ENCODE results near the gene RNU6-9. TPM values are rescaled to one million over a fixed set of nuclear protein-coding genes. Genes with fewer than 3 reads are reported as not detected.

The RNU6-9 gene
- total and polyA plus RNA-seq, 4 donors = not detected

DNA sequence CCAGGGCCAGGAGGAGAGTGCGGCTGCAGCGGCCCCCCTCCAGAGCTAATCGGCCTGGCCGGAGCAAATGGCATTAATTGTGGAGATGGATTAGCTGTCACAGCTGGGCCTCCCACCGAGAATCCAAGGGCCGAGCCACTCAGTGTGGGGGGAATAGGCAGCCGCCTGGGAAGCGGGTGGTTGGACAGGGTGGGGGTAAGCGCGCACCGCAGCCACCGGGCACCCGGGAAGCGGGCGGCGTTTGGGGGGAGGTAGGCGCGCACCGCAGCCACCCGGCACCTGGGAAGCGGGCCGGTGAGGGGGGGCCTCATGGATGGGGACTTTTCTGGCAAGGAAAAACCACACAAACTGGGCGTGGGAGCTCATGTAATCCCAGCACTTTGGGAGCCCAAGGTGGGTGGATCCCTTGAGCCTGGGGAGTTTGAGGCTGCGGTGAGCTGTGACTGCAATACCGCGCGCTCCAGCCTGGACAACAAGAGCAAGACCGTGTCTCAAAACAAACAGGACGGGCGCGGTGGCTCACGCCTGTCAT, 10.0 kb downstream of the RNU6-9 start:
- 17% methylated on average over 31 of the region's 32 CpGs for WGBS (ENCODE audit: insufficient coverage)
- H3K27ac ChIP-seq (ENCODE audit: low read depth, low read length) = no peak overlapping the region
- no peaks in the 10 kb centered on the region for H3K27me3 ChIP-seq (ENCODE audit: control insufficient read depth, insufficient read depth, low read length)
- H3K9me3 ChIP-seq (ENCODE audit: control insufficient read depth, insufficient read depth, low read length) = no peaks in the 10 kb centered on the region
- no peak overlapping the region for H3K4me3 ChIP-seq (ENCODE audit: low read depth, low read length)
- H3K36me3 ChIP-seq (ENCODE audit: control insufficient read depth, insufficient read depth, low read length) = peaks cover 51% of the 10 kb centered on the region
- peaks cover 16% of the 10 kb centered on the region for H3K4me1 ChIP-seq (ENCODE audit: control insufficient read depth, insufficient read depth, low read length)
- DNase-seq (ENCODE audit: low read depth in 4 of 6, low spot score in 6 of 6) = peak in 1 of 6 donors; percentile 50

DNA sequence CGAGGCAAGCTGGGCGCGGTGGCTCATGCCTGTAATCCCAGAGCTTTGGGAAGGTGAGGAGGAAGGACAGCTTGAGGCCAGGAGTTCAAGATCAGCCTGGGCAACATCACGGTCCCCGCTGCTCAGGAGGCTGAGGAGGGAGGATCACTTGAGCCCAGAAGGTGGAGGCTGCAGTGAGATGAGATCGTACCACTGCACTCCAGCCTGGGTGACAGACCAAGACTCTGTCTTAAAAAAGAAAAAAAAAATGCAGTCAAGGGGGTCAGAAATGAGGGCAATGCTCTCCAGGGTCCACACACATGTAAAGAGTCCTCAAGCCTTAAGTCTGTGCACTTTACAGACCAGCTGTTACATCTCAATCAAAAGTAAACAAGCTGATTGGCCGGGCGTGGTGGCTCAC, 11.3 kb downstream of the RNU6-9 start:
- Histone ChIP-seq H3K9me3 (ENCODE audit: control insufficient read depth, insufficient read depth, low read length) (no peaks in the 10 kb centered on the region), H3K27ac (ENCODE audit: low read depth, low read length) (no peak overlapping the region), H3K36me3 (ENCODE audit: control insufficient read depth, insufficient read depth, low read length) (peaks cover 47% of the 10 kb centered on the region), H3K4me1 (ENCODE audit: control insufficient read depth, insufficient read depth, low read length) (peaks cover 7% of the 10 kb centered on the region), H3K27me3 (ENCODE audit: control insufficient read depth, insufficient read depth, low read length) (no peaks in the 10 kb centered on the region), H3K4me3 (ENCODE audit: low read depth, low read length) (no peak overlapping the region)
- 96% methylated on average over 5 of the region's 8 CpGs for WGBS (ENCODE audit: insufficient coverage)
- DNase-seq (ENCODE audit: low read depth in 4 of 6, low spot score in 6 of 6) = no peak

DNA sequence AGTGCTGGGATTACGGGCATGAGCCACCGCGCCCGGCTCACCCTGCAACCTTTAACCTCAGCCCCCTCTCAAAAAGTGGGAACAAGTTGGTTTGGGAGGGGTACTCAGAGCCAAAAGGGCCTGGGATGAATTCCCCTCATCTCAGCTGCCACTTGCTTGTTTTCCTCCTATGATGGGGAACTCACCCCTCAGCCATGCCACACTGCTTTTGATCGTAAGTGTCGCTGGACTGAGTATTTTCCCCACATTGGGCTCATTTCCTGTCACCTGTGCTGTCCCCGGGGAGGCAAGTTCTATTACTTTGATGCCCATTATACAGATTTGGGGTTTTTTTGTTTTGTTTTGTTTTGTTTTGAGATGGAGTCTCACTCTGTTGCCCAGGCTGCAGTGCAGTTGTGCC, 13.2 kb downstream of the RNU6-9 start:
- Histone ChIP-seq H3K36me3 (ENCODE audit: control insufficient read depth, insufficient read depth, low read length) (peaks cover 33% of the 10 kb centered on the region), H3K27me3 (ENCODE audit: control insufficient read depth, insufficient read depth, low read length) (no peaks in the 10 kb centered on the region), H3K27ac (ENCODE audit: low read depth, low read length) (no peak overlapping the region), H3K4me3 (ENCODE audit: low read depth, low read length) (no peak overlapping the region), H3K9me3 (ENCODE audit: control insufficient read depth, insufficient read depth, low read length) (no peaks in the 10 kb centered on the region), H3K4me1 (ENCODE audit: control insufficient read depth, insufficient read depth, low read length) (peaks cover 7% of the 10 kb centered on the region)
- WGBS (ENCODE audit: insufficient coverage) = no CpG with 5 or more reads among the region's 7 CpGs
- no peak for DNase-seq (ENCODE audit: low read depth in 4 of 6, low spot score in 6 of 6)

DNA sequence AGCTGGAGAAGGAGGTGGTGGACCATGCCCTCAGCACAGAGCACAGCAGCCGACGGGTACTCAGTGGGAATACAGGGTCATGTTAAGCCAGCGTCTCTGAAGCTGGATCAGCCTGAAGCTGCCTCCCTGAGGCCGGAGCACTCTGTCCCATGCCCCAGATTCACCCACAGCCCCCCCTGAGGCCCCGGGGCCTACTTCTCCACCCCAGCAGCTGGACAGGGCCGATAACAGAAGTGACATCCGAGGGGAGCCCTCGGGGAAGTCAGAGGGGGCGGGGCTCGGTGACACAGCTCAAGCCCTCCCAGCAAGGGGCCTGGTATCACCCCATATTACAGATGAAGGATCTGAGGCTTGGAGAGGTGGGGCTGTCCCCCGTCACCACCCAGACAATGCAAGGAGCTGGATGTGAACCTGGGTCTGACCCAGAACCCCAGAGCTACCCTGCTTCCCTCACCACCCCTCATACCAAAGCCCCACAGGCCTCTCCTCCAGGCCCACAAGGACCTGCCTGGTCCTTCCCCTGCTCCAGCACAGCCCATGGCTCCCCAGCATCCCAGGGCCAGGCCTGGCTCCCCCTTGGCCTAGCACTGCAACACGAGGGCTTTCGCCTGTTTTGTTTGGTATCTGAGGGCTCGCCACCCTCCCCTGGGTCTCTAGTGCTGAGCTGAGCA, 14.0 kb downstream of the RNU6-9 start:
- WGBS (ENCODE audit: insufficient coverage) = 85% methylated on average over 12 of the region's 14 CpGs
- DNase-seq (ENCODE audit: low read depth in 4 of 6, low spot score in 6 of 6) = no peak
- peaks cover 9% of the 10 kb centered on the region for H3K4me1 ChIP-seq (ENCODE audit: control insufficient read depth, insufficient read depth, low read length)
- H3K27me3 ChIP-seq (ENCODE audit: control insufficient read depth, insufficient read depth, low read length) = no peaks in the 10 kb centered on the region
- H3K9me3 ChIP-seq (ENCODE audit: control insufficient read depth, insufficient read depth, low read length) = no peaks in the 10 kb centered on the region
- H3K36me3 ChIP-seq (ENCODE audit: control insufficient read depth, insufficient read depth, low read length) = peaks cover 28% of the 10 kb centered on the region
- no peak overlapping the region for H3K4me3 ChIP-seq (ENCODE audit: low read depth, low read length)
- H3K27ac ChIP-seq (ENCODE audit: low read depth, low read length) = no peak overlapping the region

DNA sequence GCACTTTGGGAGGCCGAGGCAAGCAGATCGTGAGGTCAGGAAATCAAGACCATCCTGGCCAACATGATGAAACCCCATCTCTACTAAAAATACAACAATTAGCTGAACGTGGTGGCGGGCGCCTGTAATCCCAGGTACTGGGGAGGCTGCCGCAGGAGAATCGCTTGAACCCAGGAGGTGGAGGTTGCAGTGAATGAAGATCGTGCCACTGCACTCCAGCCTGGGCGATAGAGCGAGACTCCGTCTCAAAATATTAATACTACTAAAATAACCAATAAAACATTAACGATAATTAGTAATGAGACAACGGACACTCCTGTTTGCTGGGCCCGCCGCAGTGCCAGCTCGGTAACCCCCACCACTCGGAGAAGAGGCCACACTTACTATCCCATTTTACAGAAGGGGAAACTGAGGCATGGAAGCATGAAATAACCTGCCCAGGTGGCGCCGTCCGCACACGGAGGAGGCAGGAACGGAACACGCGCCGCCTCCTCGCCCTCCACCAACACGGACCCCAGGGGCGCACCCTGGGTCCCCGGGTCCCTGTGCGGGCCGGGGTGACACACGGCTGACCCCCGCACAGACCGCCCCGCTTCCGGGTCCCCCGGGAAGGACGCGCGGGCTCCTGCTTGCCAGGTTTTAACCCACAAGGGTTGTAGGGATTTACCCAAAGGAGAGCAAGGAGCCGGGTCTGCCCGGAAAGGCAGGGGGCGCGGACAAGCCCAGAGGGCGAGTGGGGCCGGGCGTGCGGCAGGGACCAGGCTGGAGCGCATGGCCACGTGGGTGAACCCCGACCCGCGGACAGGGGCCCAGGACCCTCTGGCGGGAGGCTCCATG, 18.1 kb downstream of the RNU6-9 start:
- Histone ChIP-seq H3K36me3 (ENCODE audit: control insufficient read depth, insufficient read depth, low read length) (peaks cover 20% of the 10 kb centered on the region), H3K4me1 (ENCODE audit: control insufficient read depth, insufficient read depth, low read length) (peaks cover 12% of the 10 kb centered on the region), H3K27me3 (ENCODE audit: control insufficient read depth, insufficient read depth, low read length) (no peaks in the 10 kb centered on the region), H3K27ac (ENCODE audit: low read depth, low read length) (no peak overlapping the region), H3K9me3 (ENCODE audit: control insufficient read depth, insufficient read depth, low read length) (no peaks in the 10 kb centered on the region), H3K4me3 (ENCODE audit: low read depth, low read length) (no peak overlapping the region)
- 71% methylated on average over 31 of the region's 54 CpGs for WGBS (ENCODE audit: insufficient coverage)
- DNase-seq (ENCODE audit: low read depth in 4 of 6, low spot score in 6 of 6) = no peak

- Histone ChIP-seq H3K4me3 (ENCODE audit: low read depth, low read length) (peak overlapping the region; percentile 79), H3K27me3 (ENCODE audit: control insufficient read depth, insufficient read depth, low read length) (peaks cover 8% of the 10 kb centered on the region), H3K9me3 (ENCODE audit: control insufficient read depth, insufficient read depth, low read length) (no peaks in the 10 kb centered on the region), H3K27ac (ENCODE audit: low read depth, low read length) (no peak overlapping the region), H3K36me3 (ENCODE audit: control insufficient read depth, insufficient read depth, low read length) (peaks cover 16% of the 10 kb centered on the region), H3K4me1 (ENCODE audit: control insufficient read depth, insufficient read depth, low read length) (peaks cover 20% of the 10 kb centered on the region)
- DNase-seq (ENCODE audit: low read depth in 4 of 6, low spot score in 6 of 6) = peak in 1 of 6 donors; percentile 59
- WGBS (ENCODE audit: insufficient coverage) = 0% methylated on average over 33 of the region's 69 CpGs
These were observed 19.1 kb downstream of the RNU6-9 start for GRCh38 chr19:912181-913079.

- Histone ChIP-seq H3K27me3 (ENCODE audit: control insufficient read depth, insufficient read depth, low read length) (peaks cover 15% of the 10 kb centered on the region), H3K9me3 (ENCODE audit: control insufficient read depth, insufficient read depth, low read length) (no peaks in the 10 kb centered on the region), H3K27ac (ENCODE audit: low read depth, low read length) (peak within 1 kb of the TSS; percentile 54), H3K36me3 (ENCODE audit: control insufficient read depth, insufficient read depth, low read length) (peaks cover 14% of the 10 kb centered on the region), H3K4me3 (ENCODE audit: low read depth, low read length) (peak within 1 kb of the TSS; percentile 82), H3K4me1 (ENCODE audit: control insufficient read depth, insufficient read depth, low read length) (peaks cover 27% of the 10 kb centered on the region)
- peak in 3 of 6 donors; percentile 43 to 88 (median 87) for DNase-seq (ENCODE audit: low read depth in 4 of 6, low spot score in 6 of 6)
- WGBS (ENCODE audit: insufficient coverage) = under 1% methylated on average over 75 of the region's 76 CpGs
These were observed 19.9 kb downstream of the RNU6-9 start, which contains the start of gene R3HDM4 for GRCh38 chr19:913080-913748. Gene R3HDM4, minus strand, starts transcription at chr19:913219. Its CDS starts 62 bp downstream, at chr19:913157.

- no peak overlapping the region for H3K27ac ChIP-seq (ENCODE audit: low read depth, low read length)
- H3K36me3 ChIP-seq (ENCODE audit: control insufficient read depth, insufficient read depth, low read length) = no peaks in the 10 kb centered on the region
- no peaks in the 10 kb centered on the region for H3K9me3 ChIP-seq (ENCODE audit: control insufficient read depth, insufficient read depth, low read length)
- peak overlapping the region; percentile 2 for H3K4me3 ChIP-seq (ENCODE audit: low read depth, low read length)
- 8% methylated on average over 20 of the region's 35 CpGs for WGBS (ENCODE audit: insufficient coverage)
- H3K27me3 ChIP-seq (ENCODE audit: control insufficient read depth, insufficient read depth, low read length) = peaks cover 45% of the 10 kb centered on the region
- H3K4me1 ChIP-seq (ENCODE audit: control insufficient read depth, insufficient read depth, low read length) = peaks cover 52% of the 10 kb centered on the region
- DNase-seq (ENCODE audit: low read depth in 4 of 6, low spot score in 6 of 6) = no peak
These were observed 23.5 kb downstream of the RNU6-9 start for GRCh38 chr19:916645-917322.

Measured in spinal cord (tissue), 10 donors.